ENCODE data around the gene CRLF1. TPM values are rescaled to one million over a fixed set of nuclear protein-coding genes. Genes with fewer than 3 reads are reported as not detected.

CRLF1 gene
- polyA plus RNA-seq, 1 experiment: 2.6 TPM

GRCh38 chr19:18651300-18651699, 44.7 kb upstream of the CRLF1 start:
- Histone ChIP-seq H3K4me3 (ENCODE audit: low read depth, low read length) (no peak overlapping the region; the same call in 1 of the 2 replicates), H3K27ac (ENCODE audit: low read depth, low read length) (peak overlapping the region; percentile 96), H3K9me3 (ENCODE audit: control insufficient read depth, insufficient read depth, low read length) (no peaks in the 10 kb centered on the region), H3K27me3 (ENCODE audit: control insufficient read depth, insufficient read depth, low read length) (no peaks in the 10 kb centered on the region)
- ChIA-PET CTCF (no interaction called here), POLR2A (interaction anchor here (0.6 kb wide), 1 partner anchor 12 kb away, joined by 3 read pairs; no protein-coding TSS in a partner anchor)
- DNase-seq (ENCODE audit: low read depth, low spot score): no peak
- TF ChIP-seq CTCF (IDR thresholded peaks at IDR 0.05; ENCODE audit: low read depth, low read length): no peak

DNA sequence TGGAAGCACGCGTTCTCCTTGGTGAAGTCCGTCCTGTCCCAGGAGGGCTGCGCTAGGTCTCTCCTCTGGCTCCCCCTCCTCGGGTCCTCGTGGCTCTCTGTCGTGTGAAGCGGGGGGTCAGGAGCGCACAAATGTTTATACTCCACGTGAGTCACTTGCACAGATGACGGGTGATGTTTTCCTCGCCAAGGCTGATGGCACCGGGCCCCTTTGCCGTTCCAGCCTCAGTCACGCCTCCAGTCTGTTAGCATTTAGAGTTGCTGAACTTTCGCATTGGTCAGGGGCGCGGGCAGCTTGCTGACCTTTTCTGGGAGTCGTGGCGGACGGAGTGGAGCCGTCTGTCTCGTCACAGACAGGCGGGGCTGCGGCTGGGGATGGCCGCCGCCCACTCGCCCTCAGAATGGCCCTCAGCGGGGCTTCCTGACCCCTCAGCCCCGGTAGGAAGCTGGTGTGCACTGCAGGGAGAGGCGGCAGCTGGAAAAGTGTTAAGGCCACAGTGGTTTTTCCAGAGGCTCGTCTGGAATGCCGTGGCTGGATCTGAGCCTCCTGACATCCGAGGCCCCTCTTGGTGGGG, 44.0 kb upstream of the CRLF1 start:
- TF ChIP-seq CTCF (IDR thresholded peaks at IDR 0.05; ENCODE audit: low read depth, low read length): no peak
- CTCF ChIA-PET: no interaction called here
- peak overlapping the region; percentile 26 for H3K4me3 ChIP-seq (ENCODE audit: low read depth, low read length)
- no peaks in the 10 kb centered on the region for H3K9me3 ChIP-seq (ENCODE audit: control insufficient read depth, insufficient read depth, low read length)
- H3K27ac ChIP-seq (ENCODE audit: low read depth, low read length): peak overlapping the region; percentile 96
- H3K27me3 ChIP-seq (ENCODE audit: control insufficient read depth, insufficient read depth, low read length): no peaks in the 10 kb centered on the region
- POLR2A ChIA-PET: interaction anchor here (0.6 kb wide), 1 partner anchor 11 kb away, joined by 3 read pairs; no protein-coding TSS in a partner anchor
- peak; percentile 51 for DNase-seq (ENCODE audit: low read depth, low spot score)

DNA sequence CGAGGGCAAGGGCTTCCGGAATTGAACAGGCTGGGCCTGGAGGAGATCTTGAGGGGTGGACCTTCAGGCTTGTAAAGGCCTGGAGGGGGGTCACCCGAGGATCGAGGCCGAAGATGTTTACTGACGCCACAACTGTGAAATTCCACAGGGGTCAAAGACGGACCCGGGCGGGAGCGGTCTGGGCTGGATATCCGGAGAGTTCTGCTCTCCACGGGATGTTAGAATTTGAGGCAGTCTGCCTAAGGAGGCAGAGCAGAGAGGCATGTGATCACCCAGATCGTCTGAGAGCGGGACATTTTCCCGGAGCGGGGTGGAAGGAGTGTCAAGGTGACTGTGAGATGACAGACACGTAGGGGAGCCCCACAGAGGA, 43.4 kb upstream of the CRLF1 start:
- Histone ChIP-seq H3K27me3 (ENCODE audit: control insufficient read depth, insufficient read depth, low read length) (no peaks in the 10 kb centered on the region), H3K9me3 (ENCODE audit: control insufficient read depth, insufficient read depth, low read length) (no peaks in the 10 kb centered on the region), H3K27ac (ENCODE audit: low read depth, low read length) (peak overlapping the region; percentile 96), H3K4me3 (ENCODE audit: low read depth, low read length) (peak overlapping the region; percentile 25; the same call in 1 of the 2 replicates)
- CTCF ChIA-PET: no interaction called here
- no peak for DNase-seq (ENCODE audit: low read depth, low spot score)
- no peak for TF ChIP-seq CTCF (IDR thresholded peaks at IDR 0.05; ENCODE audit: low read depth, low read length)
- POLR2A ChIA-PET: no interaction called here

DNA sequence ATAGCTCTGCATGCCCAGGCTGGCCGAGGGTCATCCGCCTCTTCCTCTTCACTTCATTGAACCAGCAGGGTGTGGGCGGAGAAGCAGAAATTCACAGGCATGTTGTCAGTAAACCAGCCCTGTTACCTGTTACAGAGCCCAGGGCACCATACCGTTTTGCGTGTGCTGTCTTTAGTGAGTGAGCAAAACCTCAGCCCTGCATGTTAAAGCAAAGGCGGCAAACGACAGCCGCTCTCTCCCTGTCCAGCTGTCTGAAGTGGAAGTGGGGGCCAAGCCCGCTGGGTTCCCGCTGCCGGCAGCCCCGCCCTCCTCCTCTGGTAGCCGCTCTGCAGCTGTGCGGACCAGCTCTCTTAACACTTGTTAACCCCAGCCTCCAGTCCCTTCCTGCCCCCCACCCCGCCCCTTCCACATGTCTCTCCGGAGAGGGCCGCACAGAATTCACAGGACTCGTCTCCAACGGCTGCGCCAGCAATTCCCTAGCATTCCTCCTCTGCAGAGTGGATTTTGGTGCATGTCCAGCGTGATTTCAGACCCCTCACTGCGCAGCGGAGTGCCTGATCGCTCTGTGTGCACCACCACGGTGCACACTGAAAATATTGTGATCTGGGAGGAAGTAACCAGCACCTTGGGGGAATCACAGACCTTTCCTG, 42.9 kb upstream of the CRLF1 start:
- DNase-seq (ENCODE audit: low read depth, low spot score): no peak
- peak overlapping the region; percentile 29; the same call in 1 of the 2 replicates for H3K4me3 ChIP-seq (ENCODE audit: low read depth, low read length)
- TF ChIP-seq CTCF (IDR thresholded peaks at IDR 0.05; ENCODE audit: low read depth, low read length): no peak
- no peaks in the 10 kb centered on the region for H3K27me3 ChIP-seq (ENCODE audit: control insufficient read depth, insufficient read depth, low read length)
- ChIA-PET CTCF (no interaction called here), POLR2A (interaction anchor here (0.7 kb wide), 1 partner anchor 20 kb away, joined by 3 read pairs; no protein-coding TSS in a partner anchor)
- no peaks in the 10 kb centered on the region for H3K9me3 ChIP-seq (ENCODE audit: control insufficient read depth, insufficient read depth, low read length)
- H3K27ac ChIP-seq (ENCODE audit: low read depth, low read length): peak overlapping the region; percentile 96

- Histone ChIP-seq H3K9me3 (ENCODE audit: control insufficient read depth, insufficient read depth, low read length) (peaks cover under 1% of the 10 kb centered on the region; the same call in 1 of the 2 replicates), H3K27ac (ENCODE audit: low read depth, low read length) (no peak overlapping the region), H3K27me3 (ENCODE audit: control insufficient read depth, insufficient read depth, low read length) (no peaks in the 10 kb centered on the region), H3K4me3 (ENCODE audit: low read depth, low read length) (peak overlapping the region; percentile 29; the same call in 1 of the 2 replicates)
- CTCF ChIA-PET: no interaction called here
- POLR2A ChIA-PET: interaction anchor here (0.7 kb wide), 1 partner anchor 21 kb away, joined by 3 read pairs; no protein-coding TSS in a partner anchor
- no peak for DNase-seq (ENCODE audit: low read depth, low spot score)
- no peak for TF ChIP-seq CTCF (IDR thresholded peaks at IDR 0.05; ENCODE audit: low read depth, low read length)
Observed at GRCh38 chr19:18648973-18649315, 42.3 kb upstream of the CRLF1 start.
